ENCODE measurements around the gene RELL2.

The RELL2 gene, protein sequence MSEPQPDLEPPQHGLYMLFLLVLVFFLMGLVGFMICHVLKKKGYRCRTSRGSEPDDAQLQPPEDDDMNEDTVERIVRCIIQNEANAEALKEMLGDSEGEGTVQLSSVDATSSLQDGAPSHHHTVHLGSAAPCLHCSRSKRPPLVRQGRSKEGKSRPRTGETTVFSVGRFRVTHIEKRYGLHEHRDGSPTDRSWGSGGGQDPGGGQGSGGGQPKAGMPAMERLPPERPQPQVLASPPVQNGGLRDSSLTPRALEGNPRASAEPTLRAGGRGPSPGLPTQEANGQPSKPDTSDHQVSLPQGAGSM

GRCh38 chr5:141636413-141637122 lies at the start of gene RELL2, which contains the start of gene HDAC3:
Gene RELL2, plus strand, starts transcription at chr5:141636997. Its CDS starts 1,229 bp downstream, at chr5:141638226.
Gene HDAC3, minus strand, starts transcription at chr5:141636849. Its CDS starts 59 bp downstream, at chr5:141636790.
- Histone ChIP-seq H3K27ac (ENCODE audit: extremely low read depth, low read depth, low read length) (peak within 1 kb of the TSS; percentile 63; the same call in 1 of the 2 replicates), H3K9me3 (ENCODE audit: control insufficient read depth, insufficient read depth, low read depth, low read length) (no peaks in the 10 kb centered on the region), H3K4me3 (ENCODE audit: low read depth, low read length) (peak within 1 kb of the TSS; percentile 97), H3K4me1 (ENCODE audit: control insufficient read depth, insufficient read depth, low read length) (peaks cover 6% of the 10 kb centered on the region), H3K36me3 (ENCODE audit: control insufficient read depth in 2 of 2, insufficient read depth in 1 of 2, low read length in 2 of 2) (peaks cover 20 to 39% of the 10 kb centered on the region in 2 experiments)
- CTCF ChIA-PET: interaction anchor here (0.7 to 12.5 kb wide), 10 partner anchors 13 to 561 kb away, joined by 3 to 125 read pairs (median 4); partner anchors contain the start of gene DIAPH1
- POLR2A ChIA-PET: interaction anchor here (0.6 to 2.7 kb wide), 27 partner anchors 9 to 913 kb away, joined by 3 to 42 read pairs (median 4); partner anchors contain the start of genes DELE1, DIAPH1, FCHSD1 and RNF14
- TF ChIP-seq ZNF146 (tag by site-specific recombination; IDR thresholded peaks at IDR 0.05) (no peak), ZNF555 (tag by site-specific recombination; conservative IDR thresholded peaks at IDR 0.05) (no peak), KLF9 (tag by site-specific recombination; IDR thresholded peaks at IDR 0.05; ENCODE audit: low read depth) (peak; percentile 94), ELK4 (IDR thresholded peaks at IDR 0.05; ENCODE audit: borderline replicate concordance, low read depth, low read length) (no peak), FEZF1 (tag by site-specific recombination; IDR thresholded peaks at IDR 0.05) (peak; percentile 35; the same call in 1 of the 2 replicates), OSR2 (tag by site-specific recombination; IDR thresholded peaks at IDR 0.05) (no peak), ZNF488 (tag by site-specific recombination; IDR thresholded peaks at IDR 0.05) (no peak), ZNF621 (tag by site-specific recombination; IDR thresholded peaks at IDR 0.05) (no peak), BCL11A (tag by site-specific recombination; IDR thresholded peaks at IDR 0.05; ENCODE audit: low read depth) (no peak), ZNF335 (tag by site-specific recombination; conservative IDR thresholded peaks at IDR 0.05) (0 out of 2 replicates have a peak, but pooled peaks have one; percentile 30), ZNF660 (tag by site-specific recombination; IDR thresholded peaks at IDR 0.05) (peak; percentile 68; the same call in 1 of the 2 replicates), EGR2 (tag by site-specific recombination; IDR thresholded peaks at IDR 0.05; ENCODE audit: low read depth) (no peak), IKZF3 (tag by site-specific recombination; IDR thresholded peaks at IDR 0.05) (peak; percentile 67), ZNF19 (tag by site-specific recombination; IDR thresholded peaks at IDR 0.05; ENCODE audit: low read depth) (no peak), ZNF169 (tag by site-specific recombination; IDR thresholded peaks at IDR 0.05) (no peak), ZNF112 (tag by site-specific recombination; IDR thresholded peaks at IDR 0.05) (no peak), ZNF416 (tag by site-specific recombination; IDR thresholded peaks at IDR 0.05) (no peak), BCL11B (tag by site-specific recombination; IDR thresholded peaks at IDR 0.05; ENCODE audit: low read depth) (no peak), MEIS1 (CRISPR knock-in tag; IDR thresholded peaks at IDR 0.05; ENCODE audit: borderline replicate concordance) (no peak), ZNF701 (tag by site-specific recombination; IDR thresholded peaks at IDR 0.05) (no peak), ZNF677 (tag by site-specific recombination; IDR thresholded peaks at IDR 0.05) (0 out of 2 replicates have a peak, but pooled peaks have one; percentile 30), PATZ1 (tag by site-specific recombination; IDR thresholded peaks at IDR 0.05) (peak; percentile 52), ZNF148 (tag by site-specific recombination; IDR thresholded peaks at IDR 0.05; ENCODE audit: borderline replicate concordance) (no peak), ZNF23 (tag by site-specific recombination; IDR thresholded peaks at IDR 0.05; ENCODE audit: borderline replicate concordance) (no peak), ZNF157 (tag by site-specific recombination; IDR thresholded peaks at IDR 0.05) (no peak), KLF8 (tag by site-specific recombination; IDR thresholded peaks at IDR 0.05) (peak; percentile 97)
- TF ChIP-seq, protein P1, sequence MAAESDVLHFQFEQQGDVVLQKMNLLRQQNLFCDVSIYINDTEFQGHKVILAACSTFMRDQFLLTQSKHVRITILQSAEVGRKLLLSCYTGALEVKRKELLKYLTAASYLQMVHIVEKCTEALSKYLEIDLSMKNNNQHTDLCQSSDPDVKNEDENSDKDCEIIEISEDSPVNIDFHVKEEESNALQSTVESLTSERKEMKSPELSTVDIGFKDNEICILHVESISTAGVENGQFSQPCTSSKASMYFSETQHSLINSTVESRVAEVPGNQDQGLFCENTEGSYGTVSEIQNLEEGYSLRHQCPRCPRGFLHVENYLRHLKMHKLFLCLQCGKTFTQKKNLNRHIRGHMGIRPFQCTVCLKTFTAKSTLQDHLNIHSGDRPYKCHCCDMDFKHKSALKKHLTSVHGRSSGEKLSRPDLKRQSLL (tag by site-specific recombination; IDR thresholded peaks at IDR 0.05): 0 out of 2 replicates have a peak, but pooled peaks have one; percentile 41
- TF ChIP-seq, protein P2, sequence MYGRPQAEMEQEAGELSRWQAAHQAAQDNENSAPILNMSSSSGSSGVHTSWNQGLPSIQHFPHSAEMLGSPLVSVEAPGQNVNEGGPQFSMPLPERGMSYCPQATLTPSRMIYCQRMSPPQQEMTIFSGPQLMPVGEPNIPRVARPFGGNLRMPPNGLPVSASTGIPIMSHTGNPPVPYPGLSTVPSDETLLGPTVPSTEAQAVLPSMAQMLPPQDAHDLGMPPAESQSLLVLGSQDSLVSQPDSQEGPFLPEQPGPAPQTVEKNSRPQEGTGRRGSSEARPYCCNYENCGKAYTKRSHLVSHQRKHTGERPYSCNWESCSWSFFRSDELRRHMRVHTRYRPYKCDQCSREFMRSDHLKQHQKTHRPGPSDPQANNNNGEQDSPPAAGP (tag by site-specific recombination; IDR thresholded peaks at IDR 0.05): 0 out of 2 replicates have a peak, but pooled peaks have one; percentile 6

All from HEK293 (cell line).